HEK293 (cell line): ENCODE measurements around the gene IL1A.

Experiments
- KLF16 ChIP-seq: fragments of 450-650 bp; formaldehyde crosslinking; IDR thresholded peaks from 2 replicates; pipeline ENCODE4 v1.5.1; 2017; ENCODE audit warnings: missing biosample characterization, missing genetic modification characterization
- YY1 ChIP-seq: fragments of 450-650 bp; formaldehyde crosslinking; IDR thresholded peaks from 2 replicates; pipeline ENCODE4 v1.5.1; 2018; ENCODE audit warnings: missing biosample characterization, missing genetic modification characterization
- ZBTB7A ChIP-seq: fragments of 450-650 bp; formaldehyde crosslinking; IDR thresholded peaks from 2 replicates; pipeline ENCODE4 v1.5.1; 2016; ENCODE audit warnings: low read depth, missing biosample characterization, missing genetic modification characterization
- ZNF292 ChIP-seq: fragments of 450-650 bp; formaldehyde crosslinking; IDR thresholded peaks from 2 replicates; pipeline ENCODE4 v1.5.1; 2016; ENCODE audit warnings: low read depth, missing biosample characterization, missing genetic modification characterization, borderline replicate concordance
- TF ChIP-seq, protein P1 (sequence below): fragments of 450-650 bp; formaldehyde crosslinking; optimal IDR thresholded peaks from 2 replicates; pipeline ENCODE3; 2016; ENCODE audit warnings: missing biosample characterization, mild to moderate bottlenecking, missing genetic modification characterization
- TF ChIP-seq, protein P2 (sequence below): fragments of 450-650 bp; formaldehyde crosslinking; IDR thresholded peaks from 2 replicates; pipeline ENCODE4 v1.5.1; 2016; ENCODE audit warnings: missing biosample characterization, missing genetic modification characterization
- TF ChIP-seq, protein P3 (sequence below): fragments of 450-650 bp; formaldehyde crosslinking; IDR thresholded peaks from 2 replicates; pipeline ENCODE4 v1.5.1; 2016; ENCODE audit warnings: missing biosample characterization, missing genetic modification characterization
- TF ChIP-seq, protein P4 (sequence below): fragments of 450-650 bp; formaldehyde crosslinking; IDR thresholded peaks from 2 replicates; pipeline ENCODE4 v1.5.1; 2016; ENCODE audit warnings: missing biosample characterization, missing genetic modification characterization

DNA sequence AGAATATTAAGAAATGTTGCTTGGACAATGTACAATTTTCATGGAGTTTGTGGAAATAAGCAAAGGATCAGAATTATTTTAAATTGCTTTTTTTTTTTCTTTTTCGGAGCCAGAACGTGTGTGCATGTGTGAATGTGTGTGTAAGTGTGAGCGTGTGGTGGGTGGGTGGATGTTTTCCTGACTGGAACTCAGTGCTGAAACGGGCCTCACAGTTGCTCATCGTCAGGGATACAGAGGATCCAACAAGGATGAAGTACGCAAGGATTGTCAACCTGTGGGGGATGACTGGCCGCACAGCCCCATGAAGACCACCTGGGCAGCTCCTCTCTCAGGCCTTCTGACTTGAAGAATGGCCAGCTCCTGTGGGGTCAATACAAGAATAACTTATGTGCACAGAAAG is 34.8 kb upstream of the IL1A start:
- TF ChIP-seq KLF16 (tag by site-specific recombination) (no peak), ZNF292 (no peak), ZBTB7A (tag by site-specific recombination) (no peak), YY1 (tag by site-specific recombination) (no peak)
- TF ChIP-seq, protein P1, sequence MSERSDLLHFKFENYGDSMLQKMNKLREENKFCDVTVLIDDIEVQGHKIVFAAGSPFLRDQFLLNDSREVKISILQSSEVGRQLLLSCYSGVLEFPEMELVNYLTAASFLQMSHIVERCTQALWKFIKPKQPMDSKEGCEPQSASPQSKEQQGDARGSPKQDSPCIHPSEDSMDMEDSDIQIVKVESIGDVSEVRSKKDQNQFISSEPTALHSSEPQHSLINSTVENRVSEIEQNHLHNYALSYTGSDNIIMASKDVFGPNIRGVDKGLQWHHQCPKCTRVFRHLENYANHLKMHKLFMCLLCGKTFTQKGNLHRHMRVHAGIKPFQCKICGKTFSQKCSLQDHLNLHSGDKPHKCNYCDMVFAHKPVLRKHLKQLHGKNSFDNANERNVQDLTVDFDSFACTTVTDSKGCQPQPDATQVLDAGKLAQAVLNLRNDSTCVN (tag by site-specific recombination) = no peak
- TF ChIP-seq, protein P2, sequence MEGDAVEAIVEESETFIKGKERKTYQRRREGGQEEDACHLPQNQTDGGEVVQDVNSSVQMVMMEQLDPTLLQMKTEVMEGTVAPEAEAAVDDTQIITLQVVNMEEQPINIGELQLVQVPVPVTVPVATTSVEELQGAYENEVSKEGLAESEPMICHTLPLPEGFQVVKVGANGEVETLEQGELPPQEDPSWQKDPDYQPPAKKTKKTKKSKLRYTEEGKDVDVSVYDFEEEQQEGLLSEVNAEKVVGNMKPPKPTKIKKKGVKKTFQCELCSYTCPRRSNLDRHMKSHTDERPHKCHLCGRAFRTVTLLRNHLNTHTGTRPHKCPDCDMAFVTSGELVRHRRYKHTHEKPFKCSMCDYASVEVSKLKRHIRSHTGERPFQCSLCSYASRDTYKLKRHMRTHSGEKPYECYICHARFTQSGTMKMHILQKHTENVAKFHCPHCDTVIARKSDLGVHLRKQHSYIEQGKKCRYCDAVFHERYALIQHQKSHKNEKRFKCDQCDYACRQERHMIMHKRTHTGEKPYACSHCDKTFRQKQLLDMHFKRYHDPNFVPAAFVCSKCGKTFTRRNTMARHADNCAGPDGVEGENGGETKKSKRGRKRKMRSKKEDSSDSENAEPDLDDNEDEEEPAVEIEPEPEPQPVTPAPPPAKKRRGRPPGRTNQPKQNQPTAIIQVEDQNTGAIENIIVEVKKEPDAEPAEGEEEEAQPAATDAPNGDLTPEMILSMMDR (tag by site-specific recombination) = no peak
- TF ChIP-seq, protein P3, sequence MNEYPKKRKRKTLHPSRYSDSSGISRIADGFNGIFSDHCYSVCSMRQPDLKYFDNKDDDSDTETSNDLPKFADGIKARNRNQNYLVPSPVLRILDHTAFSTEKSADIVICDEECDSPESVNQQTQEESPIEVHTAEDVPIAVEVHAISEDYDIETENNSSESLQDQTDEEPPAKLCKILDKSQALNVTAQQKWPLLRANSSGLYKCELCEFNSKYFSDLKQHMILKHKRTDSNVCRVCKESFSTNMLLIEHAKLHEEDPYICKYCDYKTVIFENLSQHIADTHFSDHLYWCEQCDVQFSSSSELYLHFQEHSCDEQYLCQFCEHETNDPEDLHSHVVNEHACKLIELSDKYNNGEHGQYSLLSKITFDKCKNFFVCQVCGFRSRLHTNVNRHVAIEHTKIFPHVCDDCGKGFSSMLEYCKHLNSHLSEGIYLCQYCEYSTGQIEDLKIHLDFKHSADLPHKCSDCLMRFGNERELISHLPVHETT (tag by site-specific recombination) = no peak
- TF ChIP-seq, protein P4, sequence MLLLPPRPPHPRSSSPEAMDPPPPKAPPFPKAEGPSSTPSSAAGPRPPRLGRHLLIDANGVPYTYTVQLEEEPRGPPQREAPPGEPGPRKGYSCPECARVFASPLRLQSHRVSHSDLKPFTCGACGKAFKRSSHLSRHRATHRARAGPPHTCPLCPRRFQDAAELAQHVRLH (tag by site-specific recombination) = no peak
